GM10266 (cell line): Measurements from ENCODE around the gene PCDHGB7.
"Not testable (repeated sequence)": the region's sequence is repeated elsewhere in the genome, so short reads cannot be mapped to it uniquely, and the experiment has no call there.

ENCODE experiments used
- DNase-seq: peaks from one replicate; pipeline ENCODE4 v3.0.0; 2012; ENCODE audit errors: extremely low spot score
- CTCF ChIP-seq: IDR thresholded peaks from 2 replicates; pipeline ENCODE4 v1.5.1; 2012; ENCODE audit warnings: mild to moderate bottlenecking, low read depth; ENCODE audit not compliant: control insufficient read depth, insufficient read depth; ENCODE audit errors: missing control alignments

PCDHGB7 gene

GRCh38 chr5:141413540-141414069 is 3.9 kb upstream of the PCDHGB7 start:
- TF ChIP-seq CTCF: no peak
- no peak for DNase-seq

- not testable (repeated sequence) for DNase-seq
Measured at GRCh38 chr5:141414548-141415274, 2.8 kb upstream of the PCDHGB7 start.

GRCh38 chr5:141415275-141415618 is 2.2 kb upstream of the PCDHGB7 start:
- not testable (repeated sequence) for DNase-seq

DNA sequence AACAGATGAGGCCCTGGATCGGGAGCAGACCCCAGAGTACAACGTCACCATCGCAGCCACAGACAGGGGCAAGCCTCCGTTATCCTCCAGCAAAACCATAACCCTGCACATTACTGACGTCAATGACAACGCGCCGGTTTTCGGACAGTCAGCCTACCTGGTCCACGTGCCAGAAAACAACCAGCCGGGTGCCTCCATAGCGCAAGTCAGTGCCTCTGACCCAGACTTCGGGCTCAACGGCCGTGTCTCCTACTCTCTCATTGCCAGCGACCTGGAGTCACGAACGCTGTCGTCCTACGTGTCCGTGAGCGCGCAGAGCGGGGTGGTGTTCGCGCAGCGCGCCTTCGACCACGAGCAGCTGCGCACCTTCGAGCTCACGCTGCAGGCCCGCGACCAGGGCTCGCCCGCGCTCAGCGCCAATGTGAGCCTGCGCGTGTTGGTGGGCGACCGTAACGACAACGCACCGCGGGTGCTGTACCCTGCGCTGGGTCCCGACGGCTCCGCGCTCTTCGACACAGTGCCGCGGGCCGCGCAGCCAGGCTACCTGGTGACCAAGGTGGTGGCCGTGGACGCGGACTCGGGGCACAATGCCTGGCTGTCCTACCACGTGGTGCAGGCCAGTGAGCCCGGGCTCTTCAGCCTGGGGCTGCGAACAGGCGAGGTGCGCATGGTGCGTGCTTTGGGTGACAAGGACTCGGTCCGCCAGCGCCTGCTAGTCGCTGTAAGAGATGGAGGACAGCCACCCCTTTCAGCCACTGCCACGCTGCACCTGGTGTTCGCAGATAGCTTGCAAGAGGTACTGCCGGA is 1.8 kb downstream of the PCDHGB7 start:
- no peak for TF ChIP-seq CTCF
- DNase-seq: no peak

GRCh38 chr5:141420855-141421488 is 3.5 kb downstream of the PCDHGB7 start, which contains the start of gene PCDHGA11:
TSS of gene PCDHGA11 (plus strand) at chr5:141421051. CDS start at chr5:141421228, 177 bp downstream.
- peak; percentile 90 for TF ChIP-seq CTCF
- DNase-seq: peak; percentile 83

DNA sequence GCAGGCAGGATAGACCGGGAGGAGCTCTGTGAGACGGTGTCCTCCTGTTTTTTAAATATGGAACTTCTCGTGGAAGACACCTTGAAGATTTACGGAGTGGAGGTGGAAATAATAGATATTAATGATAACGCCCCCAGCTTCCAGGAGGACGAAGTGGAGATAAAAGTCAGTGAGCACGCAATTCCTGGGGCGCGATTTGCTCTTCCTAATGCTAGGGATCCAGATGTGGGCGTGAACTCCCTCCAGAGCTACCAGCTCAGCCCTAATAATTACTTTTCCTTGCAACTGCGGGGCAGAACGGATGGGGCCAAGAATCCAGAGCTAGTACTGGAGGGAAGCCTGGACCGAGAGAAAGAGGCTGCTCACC is 4.0 kb downstream of the PCDHGB7 start:
- DNase-seq: no peak
- TF ChIP-seq CTCF: no peak

- no peak for TF ChIP-seq CTCF
- DNase-seq: no peak
Measured at GRCh38 chr5:141422742-141423291, 5.3 kb downstream of the PCDHGB7 start.

GRCh38 chr5:141427783-141428426 is 10.4 kb downstream of the PCDHGB7 start:
- no peak for DNase-seq
- no peak for TF ChIP-seq CTCF
